GM21390 (cell line): ENCODE results near the gene MMP24OS.
"Not testable (repeated sequence)": the region's sequence is repeated elsewhere in the genome, so short reads cannot be mapped to it uniquely, and the experiment has no call there.

ENCODE experiments used
- ATAC-seq: cut with Tn5 transposase; IDR thresholded peaks from one replicate; pipeline ENCODE4 v1.9.1; 2021; ENCODE audit not compliant: unreplicated experiment

MMP24OS gene

GRCh38 chr20:35252598-35252997, 25.3 kb downstream of the MMP24OS start:
- ATAC-seq = not testable (repeated sequence)

- peak; percentile 76 for ATAC-seq
Measured at GRCh38 chr20:35252037-35252461, 25.9 kb downstream of the MMP24OS start.

GRCh38 chr20:35251613-35251940, 26.3 kb downstream of the MMP24OS start:
- no peak for ATAC-seq

GRCh38 chr20:35248641-35249475, 29.1 kb downstream of the MMP24OS start:
- no peak for ATAC-seq

- ATAC-seq = no peak
Measured at GRCh38 chr20:35246723-35247122, 31.2 kb downstream of the MMP24OS start.

- ATAC-seq = no peak
Measured at GRCh38 chr20:35243986-35244385, 33.9 kb downstream of the MMP24OS start.

- ATAC-seq = no peak
Measured at GRCh38 chr20:35243317-35243716, 34.6 kb downstream of the MMP24OS start.

GRCh38 chr20:35240811-35241293, 37.1 kb downstream of the MMP24OS start:
- no peak for ATAC-seq

- ATAC-seq = no peak
Measured at GRCh38 chr20:35240083-35240810, 37.7 kb downstream of the MMP24OS start.

GRCh38 chr20:35238735-35239134, 39.2 kb downstream of the MMP24OS start:
- no peak for ATAC-seq

- no peak for ATAC-seq
Measured at GRCh38 chr20:35238170-35238569, 39.8 kb downstream of the MMP24OS start.

GRCh38 chr20:35237486-35237885, 40.4 kb downstream of the MMP24OS start:
- ATAC-seq = no peak

GRCh38 chr20:35235881-35236280, 42.0 kb downstream of the MMP24OS start:
- no peak for ATAC-seq

GRCh38 chr20:35232575-35232974, 45.3 kb downstream of the MMP24OS start:
- no peak for ATAC-seq

GRCh38 chr20:35226884-35227681, 50.8 kb downstream of the MMP24OS start:
- no peak for ATAC-seq
